HG03097 (cell line): ENCODE data around the gene LHX5.

ENCODE experiments used
- ATAC-seq: cut with Tn5 transposase; IDR thresholded peaks from one replicate; pipeline ENCODE4 v1.9.1; 2021; ENCODE audit not compliant: unreplicated experiment, low FRiP score

Gene LHX5

GRCh38 chr12:113443030-113443539 is 28.6 kb downstream of the LHX5 start:
- ATAC-seq, result no peak

- ATAC-seq, result no peak
These were observed 30.5 kb downstream of the LHX5 start for GRCh38 chr12:113440947-113441782.

- no peak for ATAC-seq
These were observed 31.3 kb downstream of the LHX5 start for GRCh38 chr12:113440336-113440735.

DNA sequence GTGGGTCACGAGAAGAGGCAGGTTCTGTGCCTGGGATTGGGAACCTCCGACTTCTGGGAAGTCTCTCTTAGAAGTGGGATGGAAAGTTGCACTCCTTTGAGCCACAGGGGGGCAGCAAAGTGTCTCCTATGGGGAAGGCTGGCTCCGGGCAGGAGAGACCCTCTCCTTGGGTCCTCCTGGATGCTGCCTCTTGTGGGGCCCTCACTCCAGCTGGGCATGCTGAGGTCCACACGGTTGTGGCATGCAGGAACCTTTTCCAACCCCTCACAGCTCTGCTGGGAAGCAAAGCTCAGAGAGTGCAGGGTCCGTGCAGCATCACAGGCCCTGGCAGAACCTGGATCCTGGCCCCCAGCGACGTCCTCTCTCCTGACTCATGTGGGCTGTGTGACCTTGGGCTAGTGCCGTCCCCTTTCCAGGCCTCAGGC is 32.1 kb downstream of the LHX5 start:
- no peak for ATAC-seq

DNA sequence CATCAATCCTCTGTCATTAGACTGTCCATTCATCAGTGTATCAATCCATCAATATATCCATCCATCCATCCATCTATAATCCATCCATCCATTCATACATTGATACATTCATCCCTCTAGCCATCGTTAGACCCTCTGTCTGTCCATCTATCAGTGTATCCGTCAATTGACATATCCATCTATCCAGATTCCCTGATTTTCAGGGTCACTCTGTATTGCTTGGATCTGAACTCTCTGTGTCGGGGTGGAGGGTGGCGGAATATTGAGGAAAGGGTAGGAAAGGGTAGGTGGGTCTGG is 32.4 kb downstream of the LHX5 start:
- no peak for ATAC-seq

- no peak for ATAC-seq
These were observed 33.0 kb downstream of the LHX5 start for GRCh38 chr12:113438523-113439300.

DNA sequence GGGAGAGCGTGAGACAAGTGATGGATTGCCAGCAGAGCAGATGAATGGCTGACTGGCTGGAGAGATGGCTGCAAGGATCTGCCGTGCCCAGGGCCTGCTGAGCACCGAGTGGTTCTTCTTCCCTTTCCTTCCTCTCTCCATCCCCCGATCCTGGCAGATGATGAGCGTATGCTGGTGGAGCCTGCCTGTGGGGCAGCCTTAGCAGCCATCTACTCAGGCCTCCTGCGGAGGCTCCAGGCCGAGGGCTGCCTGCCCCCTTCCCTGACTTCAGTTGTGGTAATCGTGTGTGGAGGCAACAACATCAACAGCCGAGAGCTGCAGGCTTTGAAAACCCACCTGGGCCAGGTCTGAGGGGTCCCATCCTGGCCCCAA is 34.0 kb downstream of the LHX5 start:
- ATAC-seq, result no peak

DNA sequence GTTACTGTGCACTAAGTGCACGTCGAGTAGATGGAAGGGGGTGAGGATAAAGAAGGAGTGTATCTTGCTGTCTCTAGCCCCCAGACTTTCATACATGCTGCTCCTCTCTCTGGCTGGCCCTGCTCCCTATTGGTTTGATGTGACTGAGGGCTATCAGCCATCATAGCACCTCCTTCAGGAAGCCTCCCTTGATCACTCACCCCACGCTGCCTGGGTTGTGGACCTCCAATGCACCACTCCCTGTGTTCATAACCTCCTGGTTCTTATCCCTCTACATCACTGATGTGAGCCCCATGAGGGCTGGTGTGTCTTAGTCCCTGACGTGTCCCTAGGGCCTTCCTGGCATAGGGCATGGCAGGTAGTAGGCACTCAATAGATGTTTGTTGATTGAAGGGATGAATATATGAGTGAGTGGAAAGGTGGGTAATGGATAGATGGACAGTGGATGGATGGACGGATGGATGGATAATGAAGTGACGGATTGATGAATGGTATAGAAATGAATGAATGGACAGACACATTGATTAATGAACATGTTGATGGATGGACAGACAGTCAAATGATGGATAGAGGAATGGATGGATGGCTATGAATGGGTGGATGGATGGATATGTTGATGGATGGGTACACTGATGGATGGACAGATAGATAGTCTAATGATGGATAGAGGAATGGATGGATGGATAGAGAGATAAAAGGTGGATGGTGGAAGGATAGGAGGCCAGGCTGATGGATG is 34.5 kb downstream of the LHX5 start:
- ATAC-seq, result no peak

DNA sequence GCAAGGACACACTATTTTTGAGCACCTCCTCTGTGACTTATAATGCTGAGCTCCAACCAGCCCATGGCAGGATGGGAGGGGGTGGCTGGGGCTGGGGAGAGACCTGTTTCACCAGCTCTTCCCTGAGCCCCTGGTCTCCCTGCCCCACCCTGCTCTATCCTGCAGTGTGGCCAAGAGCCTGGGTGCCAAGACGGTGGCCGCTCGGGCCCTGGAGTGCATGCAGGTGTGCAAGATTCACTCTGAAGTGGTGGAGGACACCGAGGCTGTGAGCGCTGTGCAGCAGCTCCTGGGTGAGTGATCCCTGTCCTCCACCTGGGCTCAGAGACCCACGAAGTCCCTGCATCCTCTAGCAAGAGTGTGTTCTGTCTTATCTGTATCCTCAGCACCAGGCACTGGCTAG is 35.1 kb downstream of the LHX5 start:
- ATAC-seq, result no peak

- no peak for ATAC-seq
These were observed 36.3 kb downstream of the LHX5 start for GRCh38 chr12:113435367-113435766.

GRCh38 chr12:113432986-113433385 is 38.7 kb downstream of the LHX5 start:
- ATAC-seq, result no peak

DNA sequence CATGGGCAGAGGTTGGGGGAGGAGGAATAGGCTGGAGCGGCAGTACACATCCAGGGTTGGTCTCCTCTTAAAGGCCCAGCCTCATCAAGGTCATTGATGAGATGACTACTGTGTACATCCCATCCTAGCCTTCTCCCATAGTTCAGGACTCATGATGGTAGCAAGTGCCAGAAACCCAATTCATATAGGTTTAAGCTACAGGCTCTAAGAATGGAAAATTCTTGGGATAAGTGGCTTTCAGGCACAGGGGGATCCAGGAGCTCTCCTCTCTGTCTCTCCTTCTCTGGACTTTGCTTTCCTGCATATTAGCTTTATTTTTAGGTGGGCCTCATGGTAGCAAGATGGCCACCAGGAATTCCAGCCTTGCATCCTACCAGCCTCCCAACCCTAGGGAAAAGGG is 43.2 kb downstream of the LHX5 start:
- no peak for ATAC-seq

DNA sequence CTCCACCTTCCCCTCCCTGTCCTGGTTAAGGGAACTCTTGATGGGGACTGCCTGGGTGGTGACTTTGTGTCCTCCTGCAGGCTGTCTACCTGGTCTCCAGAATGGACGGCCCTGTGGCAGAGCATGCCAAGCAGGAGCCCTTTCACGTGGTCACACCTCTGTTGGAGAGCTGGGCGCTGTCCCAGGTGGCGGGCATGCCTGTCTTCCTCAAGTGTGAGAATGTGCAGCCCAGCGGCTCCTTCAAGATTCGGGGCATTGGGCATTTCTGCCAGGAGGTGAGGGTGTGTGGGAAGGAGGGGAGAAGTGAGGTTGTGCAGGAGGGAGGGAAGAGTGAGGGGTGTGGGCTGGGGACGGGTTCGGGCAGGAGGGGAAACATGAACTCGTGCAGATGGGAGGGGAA is 43.8 kb downstream of the LHX5 start:
- no peak for ATAC-seq

DNA sequence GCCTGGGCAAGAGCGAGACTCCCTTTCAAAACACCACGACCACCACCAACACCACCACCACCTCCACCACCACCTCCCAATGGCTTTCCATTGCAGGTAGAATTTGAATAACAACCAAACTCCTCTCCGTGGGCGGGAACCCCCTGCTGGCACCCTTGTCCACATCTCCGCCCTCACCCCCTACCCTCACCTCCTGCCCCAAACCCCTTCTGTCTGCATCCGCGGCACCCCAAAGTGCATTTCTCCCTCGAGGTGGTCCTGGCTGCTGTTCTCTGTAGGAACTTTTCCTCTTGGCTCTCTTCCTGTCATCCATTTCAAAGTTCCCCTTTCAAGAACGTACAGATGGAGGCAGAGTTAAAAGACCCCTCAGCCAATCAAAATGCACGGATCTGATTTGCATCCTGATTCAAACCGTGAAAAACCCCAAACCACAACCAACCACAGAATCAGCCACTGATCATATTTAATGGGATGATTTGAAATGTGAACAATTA is 45.7 kb downstream of the LHX5 start:
- no peak for ATAC-seq

GRCh38 chr12:113424915-113425823 is 46.5 kb downstream of the LHX5 start:
- no peak for ATAC-seq

DNA sequence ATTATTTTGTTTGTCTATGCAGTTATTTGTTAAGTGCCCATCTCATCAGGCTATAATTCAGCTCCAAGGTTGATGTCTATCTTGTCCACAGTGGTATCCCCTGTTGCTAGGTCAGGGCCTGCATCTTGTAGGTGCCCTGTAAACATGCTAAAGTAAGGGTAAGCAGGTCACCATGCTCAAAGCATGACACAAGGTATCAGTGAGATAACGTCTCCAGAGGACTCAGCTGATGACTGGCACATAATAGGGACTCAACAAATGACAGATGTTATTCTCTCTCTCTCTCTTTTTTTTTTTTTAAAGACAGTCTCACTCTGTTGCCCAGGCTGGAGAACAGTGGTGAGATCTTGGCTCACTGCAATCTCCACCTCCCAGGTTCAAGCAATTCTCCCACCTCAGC is 47.2 kb downstream of the LHX5 start:
- no peak for ATAC-seq

GRCh38 chr12:113422886-113423669 is 48.6 kb downstream of the LHX5 start:
- ATAC-seq, result no peak

DNA sequence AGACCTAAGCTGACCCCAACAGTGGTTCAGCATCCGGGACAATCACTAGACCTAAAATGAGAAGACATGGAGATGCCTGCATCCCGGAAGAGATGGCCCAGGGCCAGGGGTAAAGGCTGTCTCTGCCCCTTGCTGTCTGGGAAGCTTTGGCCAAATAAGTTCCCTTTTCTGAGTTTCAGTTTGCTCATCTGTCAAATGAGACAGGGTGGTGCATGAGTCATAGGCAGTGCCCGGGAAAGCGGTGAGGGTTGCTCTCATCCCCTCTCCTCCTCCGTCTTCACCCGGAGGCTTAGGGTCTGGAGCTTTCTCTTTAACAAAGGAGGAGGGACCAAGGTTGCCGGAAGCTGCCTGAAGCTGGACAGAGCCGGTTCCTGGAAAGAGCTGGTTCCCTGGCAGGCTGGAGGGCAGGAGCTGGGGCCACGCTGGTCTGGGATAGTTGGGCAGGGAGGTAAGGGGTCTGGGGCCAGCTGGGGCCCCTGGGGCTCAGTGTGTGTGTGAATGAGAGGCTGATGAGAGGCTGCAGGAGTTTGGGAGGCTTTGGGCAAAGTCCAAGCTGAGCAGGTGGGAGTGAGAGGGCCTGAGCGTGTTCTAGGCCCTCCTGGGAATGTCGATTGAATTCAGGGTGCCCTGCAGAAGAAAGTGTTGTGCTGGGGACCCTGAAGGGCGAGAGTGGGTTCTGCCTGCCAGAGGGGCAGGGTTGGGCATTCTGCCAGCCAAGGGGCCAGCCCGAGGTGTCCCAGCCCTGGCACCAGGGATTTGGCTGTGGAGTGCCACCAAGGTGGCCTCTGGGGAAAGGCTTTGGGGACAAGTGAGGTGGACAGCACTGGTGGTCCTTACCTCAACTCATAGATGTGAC is 49.4 kb downstream of the LHX5 start, which contains the start of gene SDSL:
Gene SDSL, plus strand, starts transcription at position 351 of the 856 bp plus-strand sequence. CDS start 5,603 bp downstream, outside the sequence.
- ATAC-seq, result peak; percentile 87
